ENCODE data around the gene SMPDL3A. TPM values are rescaled to one million over a fixed set of nuclear protein-coding genes. Genes with fewer than 3 reads are reported as not detected.
"Not testable (repeated sequence)": the region's sequence is repeated elsewhere in the genome, so short reads cannot be mapped to it uniquely, and the experiment has no call there.

Gene SMPDL3A
- total and polyA plus RNA-seq, 2 of the 8 experiments (the other 6 are each of a cell fraction or from before 2014, with no cell fraction given): 3.5 to 3.9 TPM

DNA sequence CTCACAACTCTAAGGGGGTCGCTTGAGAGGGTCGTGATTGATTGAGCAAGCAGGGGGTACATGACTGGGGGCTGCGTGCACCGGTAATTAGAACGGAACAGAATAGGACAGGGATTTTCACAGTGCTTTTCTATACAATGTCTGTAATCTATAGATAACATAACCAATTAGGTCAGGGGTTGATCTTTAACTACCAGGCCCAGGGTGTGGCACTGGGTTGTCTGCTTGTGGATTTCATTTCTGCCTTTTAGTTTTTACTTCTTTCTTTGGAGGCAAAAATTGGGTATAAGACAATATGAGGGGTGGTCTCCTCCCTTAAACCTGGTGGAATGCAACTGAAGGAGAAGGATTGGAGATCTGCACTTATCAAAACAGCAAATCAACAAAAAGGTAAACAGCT is 40.1 kb upstream of the SMPDL3A start:
- FAIRE-seq; H2AK5ac ChIP-seq (ENCODE audit: low read depth, low read length); H4K5ac ChIP-seq (ENCODE audit: insufficient read length, low read depth, low read length); H2BK120ac ChIP-seq (replicated peaks; ENCODE audit: low read depth, low read length); H2AFZ ChIP-seq (ENCODE audit: low read length); H2BK5ac ChIP-seq (ENCODE audit: low read depth, low read length); H3K4me2 ChIP-seq (ENCODE audit: insufficient read depth in 1 of 2, low read depth in 2 of 2, low read length in 2 of 2); H3K36me3 ChIP-seq (ENCODE audit: control insufficient read depth in 2 of 4, insufficient read depth in 4 of 4, low read length in 3 of 4); POLR2A ChIA-PET (ENCODE audit: partially characterized antibody); H3K9me3 ChIP-seq (ENCODE audit: insufficient read depth in 2 of 2, low read depth in 1 of 2, low read length in 1 of 2); H3K79me2 ChIP-seq (ENCODE audit: control insufficient read depth in 1 of 2, insufficient read depth in 2 of 2, low read length in 2 of 2); H3K23me2 ChIP-seq (ENCODE audit: low read depth, low read length); H3K4me3 ChIP-seq (ENCODE audit: extremely low read depth in 1 of 4, insufficient read depth in 2 of 4, low read depth in 3 of 4, low read length in 4 of 4); H2BK20ac ChIP-seq (ENCODE audit: low read length); H3K27me3 ChIP-seq (replicated peaks in 1 of 4; ENCODE audit: control insufficient read depth in 3 of 4, extremely low read depth in 1 of 4, insufficient read depth in 3 of 4, low read length in 3 of 4); H2BK12ac ChIP-seq (ENCODE audit: low read depth, low read length); H4K8ac ChIP-seq (ENCODE audit: extremely low read depth, insufficient read depth, low read length); H3K79me1 ChIP-seq (ENCODE audit: low read depth, low read length); H4K20me1 ChIP-seq (replicated peaks in 1 of 2; ENCODE audit: control insufficient read depth in 1 of 2, insufficient read depth in 2 of 2, low read length in 2 of 2); H3K9ac ChIP-seq (replicated peaks in 1 of 4; ENCODE audit: extremely low read depth in 1 of 4, low read depth in 3 of 4, low read length in 3 of 4); H3K4me1 ChIP-seq (replicated peaks in 1 of 4; ENCODE audit: control insufficient read depth in 3 of 4, insufficient read depth in 4 of 4, low read length in 3 of 4); H3K23ac ChIP-seq (ENCODE audit: insufficient read length); H3K4ac ChIP-seq (replicated peaks; ENCODE audit: insufficient read length, low read depth, low read length); H3K18ac ChIP-seq (ENCODE audit: extremely low read depth, low read length); H3K14ac ChIP-seq (ENCODE audit: insufficient read length); H3K27ac ChIP-seq (ENCODE audit: low read depth, low read length); H4K91ac ChIP-seq (replicated peaks; ENCODE audit: insufficient read length, low read length); H2BK15ac ChIP-seq (ENCODE audit: low read length); DNase-seq (ENCODE audit: low read depth in 1 of 2, low spot score in 2 of 2); H3K56ac ChIP-seq (replicated peaks; ENCODE audit: insufficient read length, low read depth, low read length): not testable (repeated sequence)
- CTCF ChIA-PET (ENCODE audit: partially characterized antibody): interaction anchor here (0.7 to 2.3 kb wide), 3 partner anchors 41 to 120 kb away, joined by 3 to 5 read pairs (median 3); partner anchors contain the start of gene SMPDL3A
- WGBS, 2 experiments (ENCODE audit: extremely low coverage in 1 of 2, insufficient coverage in 1 of 2, insufficient read length in 1 of 2, insufficient replicate concordance in 2 of 2, low coverage in 1 of 2, low lambda C conversion rate in 2 of 2, missing lambda C conversion rate in 1 of 2): 65% methylated on average over 5 of the region's 5 CpGs; no CpG with 5 or more reads in 1 of the 2 experiments

Data from H1 (cell line).